ENCODE results near the gene SYNGR2.

SYNGR2 gene

DNA sequence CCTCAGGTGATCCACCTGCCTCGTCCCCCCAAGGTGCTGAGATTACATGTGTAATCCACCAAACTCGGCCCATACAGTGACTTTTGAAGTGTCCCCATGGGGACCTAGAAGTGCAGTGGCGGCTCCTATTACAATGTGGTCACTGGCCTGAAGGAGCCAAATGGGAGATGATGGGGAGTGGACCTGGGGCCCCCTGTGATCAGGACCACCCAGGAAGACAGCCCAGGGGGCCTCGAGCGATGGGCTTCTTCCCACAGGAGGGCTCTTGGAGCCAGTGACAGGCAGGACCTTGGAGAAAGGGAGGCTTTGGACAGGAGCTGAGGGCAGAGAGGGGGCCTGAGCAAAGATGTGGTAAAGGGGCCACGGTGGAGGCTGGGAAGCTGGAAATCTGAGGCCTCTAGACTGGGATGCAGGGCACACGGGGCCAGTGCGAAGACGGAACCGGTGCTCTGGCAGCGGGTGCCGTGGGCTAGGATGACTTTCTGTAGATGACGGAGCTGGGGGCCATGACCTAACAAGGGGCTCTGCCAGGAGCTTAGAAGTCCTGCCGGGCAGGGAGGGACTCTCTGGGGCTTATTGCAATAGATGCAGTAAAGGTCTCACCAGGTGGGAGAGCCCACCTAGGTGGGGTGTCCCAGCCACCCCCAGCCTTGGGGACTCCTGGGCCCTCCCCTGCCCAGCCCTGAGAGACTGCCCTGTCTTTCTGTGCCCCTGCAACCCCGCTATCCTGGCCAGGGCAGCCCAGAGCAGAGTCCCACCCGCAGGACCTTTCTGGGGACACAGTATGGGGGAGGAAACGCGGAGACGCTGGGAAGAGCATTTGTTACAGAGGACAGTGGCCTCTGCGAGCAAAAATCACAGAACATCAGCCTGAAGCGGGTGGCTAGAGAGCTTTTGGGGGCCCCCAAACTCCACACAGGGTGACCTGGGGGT is 24.9 kb upstream of the SYNGR2 start:
- DNase-seq (ENCODE audit: low read depth in 3 of 3), result no peak

DNA sequence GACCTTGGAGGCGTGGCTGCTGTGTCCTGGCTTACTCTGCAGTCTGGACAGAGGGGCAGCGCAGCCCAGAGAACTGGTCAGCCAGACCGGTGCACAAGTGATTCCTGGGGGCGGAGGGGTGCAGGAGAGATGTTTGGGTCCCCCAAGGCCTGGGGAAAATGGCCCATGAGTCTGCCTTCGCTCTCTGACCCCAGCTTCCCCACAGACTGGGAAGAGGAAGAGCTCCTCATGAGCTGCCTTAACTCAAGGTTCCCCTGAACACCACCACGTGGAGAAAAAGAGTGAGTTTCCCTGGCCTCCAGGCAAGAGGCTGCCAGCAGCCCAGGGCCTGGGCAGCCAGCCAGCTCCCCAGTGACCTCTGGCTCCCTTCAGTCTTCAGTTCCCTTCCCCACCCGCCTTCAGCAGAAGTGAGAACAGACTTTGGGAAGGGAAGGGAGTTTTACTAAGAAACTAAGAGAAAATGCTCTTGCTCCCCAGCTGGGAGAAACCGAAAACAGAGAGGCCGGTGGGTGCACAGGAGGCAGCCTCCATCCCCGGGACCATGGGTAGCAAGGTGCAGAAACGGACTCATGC is 24.1 kb upstream of the SYNGR2 start:
- DNase-seq (ENCODE audit: low read depth in 3 of 3), result no peak

DNA sequence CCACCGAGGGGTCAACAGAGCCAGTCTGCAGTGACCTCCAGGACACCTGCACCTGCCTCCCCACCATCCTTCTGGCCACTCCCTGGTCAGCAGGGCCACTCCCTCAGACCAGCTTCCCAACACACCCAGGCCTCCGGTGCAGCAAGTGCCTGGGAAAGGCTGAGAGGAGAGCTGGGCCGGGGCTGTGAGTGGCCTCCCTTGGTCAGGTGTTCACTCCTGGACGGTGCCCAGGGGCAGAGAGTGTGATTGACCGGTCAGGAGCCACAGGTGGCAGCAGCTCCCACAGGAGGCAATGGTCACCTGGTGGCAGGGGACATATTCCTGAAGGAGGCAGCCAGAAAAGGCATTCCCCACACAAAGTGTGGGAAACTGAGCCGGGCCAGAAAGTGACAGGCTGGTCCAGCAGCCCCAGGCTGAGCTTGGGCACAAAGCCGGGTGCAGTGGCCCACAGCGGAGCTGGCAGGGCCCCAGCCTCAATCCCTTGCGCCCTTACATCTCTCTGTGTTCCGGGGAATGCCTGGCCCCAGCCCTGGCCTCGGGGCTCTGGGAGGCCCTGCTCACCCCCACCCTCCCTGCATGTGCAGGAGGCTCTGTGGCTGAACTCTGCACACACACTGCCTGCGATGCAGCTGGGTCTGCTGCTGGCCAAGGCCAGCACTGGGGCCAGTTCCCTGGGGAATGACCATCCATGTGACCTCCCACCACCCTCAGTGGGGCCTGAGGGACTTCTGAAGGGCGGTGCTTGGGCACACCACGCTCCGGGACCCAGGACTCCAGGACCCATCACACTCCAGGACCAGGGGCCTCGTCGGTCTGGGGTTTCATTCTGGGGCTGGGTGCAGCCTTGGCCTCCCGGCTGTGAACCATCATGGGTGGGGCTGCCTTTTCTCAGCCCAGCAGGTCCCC is 23.4 kb upstream of the SYNGR2 start:
- no peak for DNase-seq (ENCODE audit: low read depth in 3 of 3)

DNA sequence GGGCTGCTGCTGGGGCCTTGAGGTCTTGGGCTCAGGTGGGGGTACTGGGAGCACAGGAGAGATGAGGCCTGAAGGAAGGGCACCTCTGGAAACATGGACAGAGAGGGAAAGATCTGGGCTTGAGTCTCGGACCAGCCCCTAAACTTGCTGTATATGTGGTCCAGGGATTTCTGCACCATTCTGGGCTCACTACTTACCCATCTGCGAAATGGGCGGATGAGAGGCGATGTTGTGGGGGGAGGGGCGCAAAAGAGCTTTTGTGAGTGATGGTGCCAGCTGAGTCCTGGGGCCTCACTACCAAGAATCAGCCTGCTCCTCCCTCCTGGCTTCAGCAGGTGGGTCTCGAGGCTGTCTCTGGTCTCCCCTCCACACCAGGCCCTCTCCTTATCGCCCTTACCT is 21.9 kb upstream of the SYNGR2 start:
- no peak for DNase-seq (ENCODE audit: low read depth in 3 of 3)

DNA sequence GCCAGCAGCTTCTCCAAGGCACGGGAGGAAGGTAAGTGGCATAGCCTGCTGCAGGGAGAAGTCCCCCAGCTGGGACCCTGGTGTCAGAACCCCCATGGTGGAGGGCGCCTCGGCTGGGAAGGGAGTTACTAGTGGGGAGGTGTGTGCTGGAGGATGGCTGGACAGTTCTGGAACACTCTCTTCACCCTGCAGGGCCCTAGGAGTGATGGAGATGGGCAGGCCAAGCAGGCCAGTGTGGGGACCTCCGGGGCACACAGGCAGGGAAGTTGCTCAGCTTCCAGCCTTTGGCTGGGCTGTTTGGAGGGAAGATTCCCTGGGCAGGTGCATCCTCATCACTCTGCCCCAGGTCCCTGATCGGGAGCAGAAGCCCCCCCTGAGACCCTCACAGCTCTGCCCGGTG is 21.5 kb upstream of the SYNGR2 start:
- no peak for DNase-seq (ENCODE audit: low read depth in 3 of 3)

DNA sequence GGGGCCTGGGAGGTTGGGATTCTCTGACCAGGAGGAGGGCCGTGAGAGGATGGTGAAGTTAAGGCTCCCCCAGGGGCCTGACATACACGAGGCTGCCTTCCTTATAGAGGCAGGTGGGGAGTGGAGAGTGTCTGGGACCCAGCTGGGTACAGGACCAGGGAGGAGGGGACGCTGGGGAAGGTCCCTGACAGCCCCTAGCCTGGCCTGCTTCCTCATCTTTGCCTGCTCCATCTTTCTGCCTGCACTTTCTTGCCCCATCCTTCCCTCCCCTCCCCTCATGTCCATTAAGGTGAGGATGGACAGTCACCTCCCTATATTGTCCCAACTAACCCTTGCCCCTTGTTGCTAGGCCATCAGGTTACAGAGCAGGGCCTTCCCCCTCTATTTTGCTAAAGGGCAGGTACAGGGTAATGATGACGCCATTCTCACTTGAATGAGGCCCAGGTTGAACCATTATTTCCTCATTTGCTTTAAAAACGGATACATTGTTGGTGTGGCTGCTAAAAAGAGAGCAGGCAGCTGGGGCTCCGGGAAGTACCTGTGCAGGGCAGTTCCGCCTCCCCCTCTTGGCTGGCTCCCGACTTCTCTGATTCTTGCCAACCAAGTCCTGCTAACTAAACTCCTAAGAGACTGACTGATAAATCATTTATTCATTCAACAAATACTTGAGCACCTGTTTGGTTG is 20.9 kb upstream of the SYNGR2 start:
- no peak for DNase-seq (ENCODE audit: low read depth in 3 of 3)

DNA sequence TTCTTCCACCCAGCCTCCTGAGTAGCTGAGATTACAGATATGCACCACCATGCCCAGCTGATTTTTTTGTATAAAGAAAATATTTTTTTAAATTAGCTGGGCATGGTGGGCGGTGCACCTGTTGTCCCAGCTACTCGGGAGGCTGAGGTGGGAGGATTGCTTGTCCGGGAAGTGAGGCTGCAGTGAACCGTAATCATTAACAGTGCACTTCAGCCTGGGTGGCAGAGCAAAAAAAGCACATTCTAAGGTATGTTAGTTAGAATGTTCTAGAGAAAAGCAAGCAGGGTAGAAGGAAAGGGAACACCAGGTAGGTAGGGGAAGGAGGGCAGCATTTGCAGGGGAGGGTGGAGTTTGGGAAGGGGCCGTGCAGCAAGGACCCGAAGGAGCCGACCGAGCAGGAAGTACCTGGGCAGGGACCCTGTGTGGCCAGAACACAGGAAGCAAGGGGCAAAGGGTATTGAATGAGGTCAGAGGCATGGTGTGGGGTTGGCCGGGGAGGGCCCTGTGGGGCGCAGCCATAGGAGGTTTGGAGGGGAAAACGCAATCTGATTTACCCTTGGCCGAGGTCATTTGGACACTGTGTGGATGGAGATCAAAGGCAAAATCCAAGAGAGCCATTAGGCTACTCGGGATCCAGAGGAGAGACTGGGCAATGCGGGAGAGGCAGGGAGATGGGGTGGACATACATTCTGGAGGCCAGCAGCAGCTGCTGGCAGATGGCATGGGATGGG is 19.9 kb upstream of the SYNGR2 start:
- DNase-seq (ENCODE audit: low read depth in 3 of 3), result no peak

DNA sequence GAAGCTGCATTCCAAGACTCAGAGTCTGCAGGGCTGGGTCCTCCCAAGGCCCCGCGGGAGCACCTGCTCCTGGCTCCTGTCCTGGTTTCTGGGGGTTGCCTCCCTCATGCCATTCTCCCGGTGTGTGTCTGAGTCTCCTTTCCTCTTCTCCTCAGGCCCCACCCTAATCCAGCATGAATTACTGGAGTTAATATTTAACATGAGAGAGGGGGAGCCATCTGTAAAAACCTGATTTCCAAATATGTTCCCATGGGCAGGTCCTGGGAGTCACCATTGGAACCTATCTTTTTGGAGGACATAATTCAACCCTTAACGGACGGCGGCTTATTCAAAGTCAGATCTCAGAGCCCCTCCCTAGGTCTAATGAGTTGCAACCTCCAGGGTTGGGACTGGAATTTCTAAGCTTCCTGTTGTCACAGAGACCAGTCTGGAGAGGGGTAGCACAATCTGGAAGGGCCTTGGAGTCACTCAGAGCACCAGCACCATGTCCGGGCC is 16.8 kb upstream of the SYNGR2 start:
- DNase-seq (ENCODE audit: low read depth in 3 of 3), result no peak

DNA sequence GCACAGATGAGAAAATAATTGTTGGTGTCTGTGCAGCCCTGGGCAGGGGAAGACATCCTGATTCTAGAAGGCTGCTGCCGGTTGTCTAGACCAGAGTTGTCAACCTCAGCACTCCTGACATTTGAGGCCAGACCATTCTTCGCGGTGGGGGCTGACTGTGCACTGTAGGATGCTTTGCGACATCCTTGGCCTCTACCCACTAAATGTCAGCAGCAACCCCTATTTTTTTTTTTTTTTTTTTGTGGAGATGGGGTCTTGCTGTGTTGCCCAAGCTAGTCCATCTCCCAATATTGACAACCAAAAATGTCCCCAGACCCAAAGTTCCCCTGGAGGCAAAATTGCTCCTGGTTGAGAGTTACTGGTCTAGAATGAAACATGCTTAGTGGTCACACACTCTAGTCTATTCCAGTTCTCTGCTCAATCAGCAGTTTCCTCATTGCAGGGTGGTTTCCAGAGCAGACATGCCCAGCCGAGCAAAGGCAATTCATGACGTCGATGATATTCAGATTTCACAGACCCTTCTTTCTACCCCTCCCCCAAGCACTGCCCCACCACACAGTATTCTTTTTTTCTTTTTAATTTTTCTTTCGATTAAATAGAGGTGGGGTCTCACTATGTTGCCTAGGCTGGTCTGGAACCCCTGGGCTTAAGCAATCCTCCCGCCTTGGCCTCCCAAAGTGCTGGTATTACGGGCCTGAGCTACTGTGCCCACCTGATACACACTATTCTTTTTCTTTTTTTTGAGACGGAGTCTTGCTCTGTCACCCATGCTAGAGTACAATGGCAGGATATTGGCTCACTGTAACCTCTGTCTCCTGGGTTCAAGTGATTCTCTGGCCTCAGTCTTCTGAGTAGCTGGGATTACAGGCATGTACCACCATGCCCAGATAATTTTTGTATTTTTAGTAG is 13.2 kb upstream of the SYNGR2 start:
- DNase-seq (ENCODE audit: low read depth in 3 of 3), result no peak

DNA sequence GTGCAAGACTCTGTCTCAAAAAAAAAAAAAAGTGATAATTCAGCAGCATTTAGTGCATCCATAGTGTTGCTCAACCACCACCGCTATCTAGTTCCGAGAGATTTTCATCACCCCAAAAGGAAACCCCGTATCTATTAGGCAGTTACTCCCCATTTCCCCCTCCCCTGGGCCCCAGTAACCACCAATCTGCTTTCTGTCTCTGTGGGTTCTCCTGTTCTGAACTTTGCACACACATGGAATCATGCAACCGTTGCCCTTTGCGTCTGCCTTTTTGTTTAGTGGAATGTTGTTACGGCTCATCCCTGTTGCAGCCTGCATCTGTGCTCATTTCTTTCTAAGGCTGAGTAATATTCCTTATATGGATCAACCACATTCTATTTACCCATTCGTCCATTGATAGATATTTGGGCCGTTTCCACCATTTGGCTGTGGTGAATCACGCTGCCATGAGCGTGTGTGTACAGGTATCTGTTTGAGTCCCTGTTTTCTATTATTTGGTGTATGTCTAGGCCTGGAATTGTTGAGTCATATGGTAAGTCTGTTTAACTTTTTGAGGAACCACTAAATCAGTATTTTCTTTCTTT is 8.7 kb upstream of the SYNGR2 start:
- no peak for DNase-seq (ENCODE audit: low read depth in 3 of 3)

DNA sequence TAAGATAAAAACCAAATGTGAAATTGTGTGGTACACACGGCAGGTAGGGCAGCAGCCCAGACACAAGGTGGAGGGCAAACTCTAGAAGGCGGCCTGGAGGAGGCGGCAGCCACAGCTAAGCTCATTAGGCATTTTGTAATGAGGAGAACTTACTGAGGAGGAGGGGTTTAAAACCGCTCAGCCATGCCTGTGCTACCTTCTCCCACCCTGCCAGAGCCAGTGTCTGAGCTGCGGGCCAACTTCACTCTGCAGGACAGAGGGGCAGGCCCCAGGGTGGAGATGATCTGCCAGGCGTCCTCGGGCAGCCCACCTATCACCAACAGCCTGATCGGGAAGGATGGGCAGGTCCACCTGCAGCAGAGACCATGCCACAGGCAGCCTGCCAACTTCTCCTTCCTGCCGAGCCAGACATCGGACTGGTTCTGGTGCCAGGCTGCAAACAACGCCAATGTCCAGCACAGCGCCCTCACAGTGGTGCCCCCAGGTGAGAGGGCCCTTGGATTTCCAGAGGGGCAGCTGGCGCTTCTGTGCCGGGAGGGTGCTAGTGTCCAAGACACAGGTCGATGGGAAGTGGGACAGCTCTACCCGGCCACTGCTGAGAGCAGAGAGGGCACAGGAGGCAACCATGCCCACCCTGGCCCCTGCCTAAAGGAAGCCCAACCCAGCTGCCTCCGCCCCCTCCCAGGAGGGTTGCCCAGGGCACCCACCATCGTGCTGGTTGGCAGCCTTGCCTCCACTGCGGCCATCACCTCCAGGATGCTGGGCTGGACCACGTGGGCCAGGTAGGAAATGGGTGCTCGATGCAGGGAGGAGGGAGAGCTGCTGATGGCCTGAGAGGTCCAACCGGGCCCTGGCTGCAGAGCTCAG is 4.3 kb upstream of the SYNGR2 start:
- no peak for DNase-seq (ENCODE audit: low read depth in 3 of 3)

DNA sequence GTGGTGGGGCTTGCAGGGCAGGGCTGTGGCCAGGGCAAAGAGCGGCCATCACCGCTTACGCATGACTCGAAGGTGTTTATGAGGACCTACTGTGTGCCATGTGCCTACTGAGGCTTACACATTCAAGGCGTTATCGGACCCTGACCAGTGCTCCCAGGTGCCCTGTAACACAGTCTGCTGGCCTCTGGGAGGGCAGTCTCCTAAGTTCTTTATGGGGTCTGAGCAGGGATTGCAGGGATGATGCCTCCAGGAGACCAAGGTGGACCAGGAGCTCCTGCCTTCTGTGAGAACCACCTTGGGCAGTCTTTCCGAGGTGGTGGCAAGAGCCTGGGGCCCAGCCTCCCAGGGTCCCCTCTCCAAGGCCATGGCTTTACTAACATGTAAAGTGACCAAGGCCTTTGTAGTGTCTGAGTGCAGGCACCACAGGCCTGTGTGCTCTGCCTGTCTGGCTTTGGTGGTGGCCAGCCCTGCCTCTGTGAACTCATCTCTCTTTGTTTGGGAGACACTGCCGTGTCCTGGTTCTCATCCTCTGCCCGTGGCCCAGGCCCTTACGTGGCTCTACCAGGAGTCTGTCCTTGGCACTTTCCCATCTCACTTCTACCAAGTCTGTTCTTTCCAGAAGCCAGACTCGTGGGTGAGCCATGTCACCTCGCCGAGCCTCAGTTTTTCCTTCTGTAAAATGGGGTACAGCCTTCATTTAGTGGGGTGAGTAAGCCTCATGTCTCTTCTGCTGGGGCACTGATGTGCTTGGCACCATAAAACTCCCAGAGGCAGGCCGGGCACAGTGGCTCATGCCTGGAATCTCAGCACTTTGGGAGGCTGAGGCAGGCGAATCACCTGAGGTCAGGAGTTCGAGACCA is 3.4 kb upstream of the SYNGR2 start:
- no peak for DNase-seq (ENCODE audit: low read depth in 3 of 3)

DNA sequence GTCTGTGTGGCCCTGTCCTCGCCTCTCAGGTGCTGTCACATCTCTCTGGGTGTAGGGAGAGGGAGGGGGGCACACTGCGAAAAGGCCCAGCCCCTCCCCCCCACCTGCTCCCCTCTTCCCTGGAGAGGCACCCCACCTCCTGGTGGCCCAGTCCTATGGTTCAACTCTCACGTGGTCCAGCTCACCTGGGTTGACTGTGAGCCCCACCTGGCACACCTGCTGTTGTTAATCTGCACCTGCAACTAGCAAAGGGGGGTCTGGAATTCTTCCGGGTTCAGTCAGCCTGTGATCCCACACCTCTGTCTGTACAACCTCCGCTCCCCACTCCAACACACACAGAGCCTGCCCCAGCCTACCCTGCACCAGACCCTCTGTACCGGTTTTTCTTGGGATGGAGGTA is 2.0 kb upstream of the SYNGR2 start:
- no peak for DNase-seq (ENCODE audit: low read depth in 3 of 3)

DNA sequence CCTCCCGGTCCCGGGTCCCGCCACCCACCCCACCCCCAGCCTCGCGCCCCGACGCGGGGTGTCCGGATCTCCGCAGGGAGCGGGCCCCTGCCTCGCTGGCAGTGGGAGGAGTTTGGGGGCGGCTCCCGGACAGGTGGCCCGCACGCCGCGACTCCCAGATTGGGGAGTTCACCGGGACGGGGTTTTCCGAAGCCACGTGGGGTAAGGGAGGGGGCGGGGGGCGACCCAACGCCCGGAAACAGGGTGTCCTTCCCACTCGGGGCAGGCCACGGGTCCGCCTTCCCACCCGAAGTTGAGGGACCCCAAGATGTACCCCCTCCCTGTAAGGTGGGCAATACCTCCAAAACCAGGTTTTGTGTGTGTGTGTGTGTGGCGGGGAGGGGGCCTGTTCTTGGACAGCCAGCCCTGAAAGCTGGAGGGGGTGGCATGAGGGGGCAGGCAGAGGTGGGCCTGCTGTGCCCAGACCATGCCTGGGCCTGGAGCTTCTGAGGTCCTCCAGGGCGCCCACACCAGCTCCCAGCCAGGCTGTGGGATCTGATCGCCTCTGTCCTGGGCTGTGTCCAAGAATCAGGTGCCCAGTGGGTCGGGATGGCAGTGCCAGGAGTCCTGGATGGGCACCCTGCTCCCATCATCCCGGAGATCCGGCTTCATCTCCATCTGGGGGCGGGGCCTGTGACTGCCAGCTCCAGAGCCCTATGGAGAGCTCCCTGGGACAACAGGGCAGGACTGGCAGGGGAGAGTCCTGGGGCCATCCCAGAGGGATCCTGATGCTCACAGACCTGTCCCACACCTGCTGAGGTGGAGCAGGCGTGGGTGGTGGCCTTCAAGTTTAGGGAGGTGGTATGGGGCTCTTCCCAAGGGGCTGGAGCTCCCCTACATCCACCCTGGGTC is 767 bp downstream of the SYNGR2 start:
- DNase-seq (ENCODE audit: low read depth in 3 of 3), result peak in 1 of 3 donors; percentile 39

DNA sequence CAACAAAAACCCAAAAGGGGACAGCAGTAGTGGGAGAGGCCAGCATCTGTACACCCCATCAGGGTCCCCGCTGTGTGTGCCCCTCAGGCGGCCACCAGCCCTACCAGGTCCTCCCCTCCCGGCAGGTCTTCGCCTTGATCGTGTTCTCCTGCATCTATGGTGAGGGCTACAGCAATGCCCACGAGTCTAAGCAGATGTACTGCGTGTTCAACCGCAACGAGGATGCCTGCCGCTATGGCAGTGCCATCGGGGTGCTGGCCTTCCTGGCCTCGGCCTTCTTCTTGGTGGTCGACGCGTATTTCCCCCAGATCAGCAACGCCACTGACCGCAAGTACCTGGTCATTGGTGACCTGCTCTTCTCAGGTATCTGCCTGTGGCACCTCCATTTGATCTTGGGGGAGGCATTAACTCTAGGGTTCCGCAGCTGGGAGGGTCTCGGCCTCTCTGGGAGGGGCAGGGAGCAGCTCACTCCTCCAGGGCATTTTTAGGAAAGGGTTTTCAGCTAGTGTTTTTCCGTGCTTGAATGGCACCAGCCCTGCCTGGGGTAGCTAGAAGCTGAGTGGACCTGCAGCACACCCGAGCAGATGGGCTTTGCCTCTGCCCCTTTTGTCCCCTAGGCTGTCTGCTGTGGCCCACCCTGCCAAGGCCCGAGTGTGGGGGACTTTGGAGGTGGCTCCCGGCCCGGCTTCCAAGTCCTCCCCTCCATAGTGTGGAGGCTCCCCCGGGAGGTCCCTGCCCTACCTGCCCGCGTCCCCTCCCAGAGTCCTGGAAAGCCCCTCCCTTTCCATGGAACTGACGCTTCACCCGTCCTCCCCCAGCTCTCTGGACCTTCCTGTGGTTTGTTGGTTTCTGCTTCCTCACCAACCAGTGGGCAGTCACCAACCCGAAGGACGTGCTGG is 2.6 kb downstream of the SYNGR2 start:
- no peak for DNase-seq (ENCODE audit: low read depth in 3 of 3)
